IMR-90 (cell line): ENCODE measurements around the gene KBTBD4. TPM values are rescaled to one million over a fixed set of nuclear protein-coding genes. Genes with fewer than 3 reads are reported as not detected.
A peak's percentile ranks its signal among the peaks of the same experiment; 100 is the strongest.

Source experiments
- ATAC-seq: fragments of 200-7000 bp; cut with Tn5 transposase; 2 replicates; pipeline ENCODE4 v1.9.1; 2020; ENCODE audit warnings: low read depth, mild to moderate bottlenecking, moderate library complexity
- BruUV-seq: library from RNA; stranded (reverse); fragments of 400-500 nt; replicated peaks from 2 replicates; lab custom pipeline; 2021; lab: Mats Ljungman, UMichigan
- CTCF ChIA-PET: fragments of 300-600 bp; formaldehyde crosslinking; extraction: SDS; loops from one replicate; lab custom pipeline; 2021; ENCODE audit warnings: antibody characterized with exemption; lab: Yijun Ruan, JAX
- POLR2A ChIA-PET: fragments of 300-600 bp; sonication (Branson Sonifier 250); formaldehyde crosslinking; loops from one replicate; lab custom pipeline; 2022; ENCODE audit warnings: antibody characterized with exemption; ENCODE audit not compliant: unreplicated experiment; lab: Charles Lee
- DNase-seq: peaks from one replicate; pipeline ENCODE4 v3.0.0; 2013
- H2AFZ ChIP-seq: replicated peaks from 2 replicates; pipeline ENCODE3; 2013; ENCODE audit warnings: low read length, mild to moderate bottlenecking; ENCODE audit not compliant: poor library complexity
- H2AK5ac ChIP-seq: 2 replicates; pipeline ENCODE4 v1.6.1; 2013; ENCODE audit warnings: low read depth, low read length, inconsistent platforms
- H2AK9ac ChIP-seq: replicated peaks from 2 replicates; pipeline ENCODE3; 2013; ENCODE audit warnings: mild to moderate bottlenecking, low read depth, low read length, moderate library complexity; ENCODE audit not compliant: poor library complexity
- H2BK120ac ChIP-seq: 2 replicates; pipeline ENCODE4 v1.6.1; 2013; ENCODE audit warnings: low read depth, low read length, inconsistent platforms
- H2BK15ac ChIP-seq: 3 replicates; pipeline ENCODE4 v1.6.1; 2013; ENCODE audit warnings: low read depth, low read length, inconsistent platforms
- H2BK20ac ChIP-seq: 2 replicates; pipeline ENCODE4 v1.6.1; 2013; ENCODE audit warnings: low read depth, mild to moderate bottlenecking, inconsistent platforms, low read length, moderate library complexity
- H2BK5ac ChIP-seq: 2 replicates; pipeline ENCODE4 v1.6.1; 2013; ENCODE audit warnings: mild to moderate bottlenecking, low read depth, low read length, inconsistent platforms; ENCODE audit not compliant: poor library complexity, severe bottlenecking
- H3K14ac ChIP-seq: replicated peaks from 2 replicates; pipeline ENCODE4 v1.6.1; 2013; ENCODE audit warnings: low read depth, low read length, inconsistent platforms
- H3K18ac ChIP-seq: 2 replicates; pipeline ENCODE4 v1.6.1; 2013; ENCODE audit warnings: low read depth, low read length, control low read depth
- H3K23ac ChIP-seq: 2 replicates; pipeline ENCODE4 v1.6.1; 2013; ENCODE audit warnings: low read depth, low read length, inconsistent platforms
- H3K27ac ChIP-seq: 2 replicates; pipeline ENCODE4 v1.5.1; 2013; ENCODE audit warnings: mild to moderate bottlenecking, control low read depth, low read length; ENCODE audit not compliant: insufficient read depth
- H3K27me3 ChIP-seq: 2 replicates; pipeline ENCODE4 v1.6.1; 2013; ENCODE audit warnings: low read length; ENCODE audit not compliant: control insufficient read depth, insufficient read depth
- H3K36me3 ChIP-seq: 2 replicates; pipeline ENCODE4 v1.6.1; 2013; ENCODE audit warnings: low read length, mixed read lengths; ENCODE audit not compliant: control insufficient read depth, insufficient read depth
- H3K4ac ChIP-seq: 2 replicates; pipeline ENCODE4 v1.6.1; 2013; ENCODE audit warnings: low read depth, low read length, inconsistent platforms
- H3K4me1 ChIP-seq: 2 replicates; pipeline ENCODE4 v1.6.1; 2013; ENCODE audit warnings: low read length, mixed read lengths; ENCODE audit not compliant: control insufficient read depth, insufficient read depth
- H3K4me2 ChIP-seq: 2 replicates; pipeline ENCODE4 v1.6.1; 2013; ENCODE audit warnings: low read depth, mild to moderate bottlenecking, control low read depth, low read length, moderate library complexity
- H3K4me3 ChIP-seq: 2 replicates; pipeline ENCODE4 v1.5.1; 2013; ENCODE audit warnings: low read depth, mild to moderate bottlenecking, control low read depth, low read length, moderate library complexity; ENCODE audit not compliant: insufficient read depth
- H3K56ac ChIP-seq: 2 replicates; pipeline ENCODE4 v1.6.1; 2013; ENCODE audit warnings: low read length, inconsistent platforms; ENCODE audit not compliant: insufficient read depth; ENCODE audit errors: extremely low read depth
- H3K79me1 ChIP-seq, 2 experiments: 2 replicates each; pipeline ENCODE4 v1.6.1; 2013; ENCODE audit warnings: low read length in 2 of 2, inconsistent platforms in 1 of 2, low read depth in 1 of 2
- H3K9ac ChIP-seq: 2 replicates; pipeline ENCODE4 v1.6.1; 2013; ENCODE audit warnings: low read depth, low read length, control low read depth
- H3K9me1 ChIP-seq: 2 replicates; pipeline ENCODE4 v1.6.1; 2013; ENCODE audit warnings: low read length, inconsistent platforms; ENCODE audit not compliant: insufficient read depth
- H3K9me3 ChIP-seq: 2 replicates; pipeline ENCODE4 v1.6.1; 2013; ENCODE audit warnings: low read length; ENCODE audit not compliant: control insufficient read depth, insufficient read depth
- H4K20me1 ChIP-seq: 2 replicates; pipeline ENCODE4 v1.6.1; 2013; ENCODE audit warnings: low read length, inconsistent platforms; ENCODE audit not compliant: insufficient read depth
- H4K5ac ChIP-seq: 2 replicates; pipeline ENCODE4 v1.6.1; 2013; ENCODE audit warnings: mild to moderate bottlenecking, low read depth, low read length, control low read depth
- H4K8ac ChIP-seq, 2 experiments: 2 replicates each; pipeline ENCODE4 v1.6.1; 2013; ENCODE audit warnings: low read depth in 2 of 2, low read length in 2 of 2, control low read depth in 1 of 2, inconsistent platforms in 1 of 2
- H4K91ac ChIP-seq: 2 replicates; pipeline ENCODE4 v1.6.1; 2013; ENCODE audit warnings: low read depth, low read length, inconsistent platforms; ENCODE audit not compliant: insufficient read depth
- BHLHE40 ChIP-seq: fragments of 150-350 bp; IDR thresholded peaks from 2 replicates; pipeline ENCODE4 v1.6.1; 2016; ENCODE audit warnings: mild to moderate bottlenecking, low read depth, low read length
- CEBPB ChIP-seq: IDR thresholded peaks from 2 replicates; pipeline ENCODE4 v1.6.1; 2012; ENCODE audit warnings: low read depth, low read length, improper control_type of control experiment
- CHD1 ChIP-seq: IDR thresholded peaks from 2 replicates; pipeline ENCODE4 v1.6.1; 2012; ENCODE audit warnings: low read depth, low read length, improper control_type of control experiment
- CTCF ChIP-seq: conservative IDR thresholded peaks from 2 replicates; pipeline ENCODE4 v1.5.1; 2012; ENCODE audit warnings: mild to moderate bottlenecking, low read depth, low read length, improper control_type of control experiment
- ELK1 ChIP-seq: fragments of 150-350 bp; IDR thresholded peaks from 2 replicates; pipeline ENCODE4 v1.6.1; 2016; ENCODE audit warnings: low read depth, mild to moderate bottlenecking, low read length, moderate library complexity, borderline replicate concordance
- FOS ChIP-seq: fragments of 150-350 bp; IDR thresholded peaks from 2 replicates; pipeline ENCODE4 v1.6.1; 2016; ENCODE audit warnings: low read depth, low read length
- MAFK ChIP-seq: IDR thresholded peaks from 2 replicates; pipeline ENCODE4 v1.6.1; 2012; ENCODE audit warnings: low read depth, low read length, improper control_type of control experiment
- MAZ ChIP-seq: IDR thresholded peaks from 2 replicates; pipeline ENCODE4 v1.6.1; 2012; ENCODE audit warnings: low read depth, mild to moderate bottlenecking, low read length, improper control_type of control experiment, moderate library complexity, borderline replicate concordance
- MXI1 ChIP-seq: IDR thresholded peaks from 2 replicates; pipeline ENCODE4 v1.6.1; 2012; ENCODE audit warnings: low read depth, mild to moderate bottlenecking, low read length, moderate library complexity, borderline replicate concordance
- NFE2L2 ChIP-seq: fragments of 150-350 bp; IDR thresholded peaks from 2 replicates; pipeline ENCODE4 v1.6.1; 2016; ENCODE audit warnings: low read depth, mild to moderate bottlenecking, low read length
- POLR2A ChIP-seq: IDR thresholded peaks from 2 replicates; pipeline ENCODE4 v1.6.1; 2012; ENCODE audit warnings: mild to moderate bottlenecking, low read depth, low read length
- RAD21 ChIP-seq: IDR thresholded peaks from 2 replicates; pipeline ENCODE4 v1.6.1; 2012; ENCODE audit warnings: low read length, improper control_type of control experiment
- RCOR1 ChIP-seq: IDR thresholded peaks from 2 replicates; pipeline ENCODE4 v1.6.1; 2012; ENCODE audit warnings: mild to moderate bottlenecking, low read length, improper control_type of control experiment; ENCODE audit not compliant: insufficient replicate concordance
- RFX5 ChIP-seq: IDR thresholded peaks from 2 replicates; pipeline ENCODE4 v1.8.0; 2012; ENCODE audit warnings: low read depth, mild to moderate bottlenecking, low read length, moderate library complexity
- SMC3 ChIP-seq: fragments of 150-350 bp; IDR thresholded peaks from 2 replicates; pipeline ENCODE4 v1.6.1; 2016; ENCODE audit warnings: low read depth, mild to moderate bottlenecking, antibody characterized with exemption, low read length, moderate library complexity
- USF2 ChIP-seq: fragments of 150-350 bp; IDR thresholded peaks from 2 replicates; pipeline ENCODE4 v1.6.1; 2017; ENCODE audit warnings: mild to moderate bottlenecking, antibody characterized with exemption, low read length, low read depth
- WGBS, 2 experiments: methylation state at CpG; one replicate each; pipeline versions ENCODE4 v1.1.5 to v1.1.7; 2013; ENCODE audit warnings: missing lambda C conversion rate in 2 of 2; ENCODE audit not compliant: insufficient read length in 1 of 2; ENCODE audit errors: extremely low coverage in 2 of 2; 5-methylcytosine and 5-hydroxymethylcytosine counted together
- dilution Hi-C: fragments of 300-500 bp; cut with HindIII; formaldehyde crosslinking; loops from one replicate; pipeline ENCODE4 v1.14.3; 2018; ENCODE audit warnings: low sequenced_read_pairs; ENCODE audit not compliant: unreplicated experiment
- in situ Hi-C: fragments of 300-500 bp; cut with MboI; formaldehyde crosslinking; loops from 3 replicates; pipeline ENCODE4 v1.14.3; 2019; ENCODE audit warnings: low sequenced_read_pairs, inconsistent platforms, mixed read lengths
- intact Hi-C: fragments of 100-400 bp; cut with micrococcal nuclease; formaldehyde crosslinking; loops from 2 replicates; pipeline ENCODE4 v1.10.0; 2022
- polyA plus RNA-seq, 3 experiments: library from polyadenylated mRNA; depleted of rRNA; stranded (reverse); fragments of >200 nt; gene quantifications; 2 replicates each; pipeline ENCODE4 v1.2.3, GENCODE V29; 2012; ENCODE audit warnings: low replicate concordance in 1 of 3
- total RNA-seq: library from RNA; depleted of rRNA; stranded (reverse); fragments of >200 nt; gene quantifications from 2 replicates; pipeline ENCODE4 v1.2.3, GENCODE V29; 2012

The KBTBD4 gene
- total and polyA plus RNA-seq, 2 of the 4 experiments (the other 2 are of a cell fraction), result 14.9 to 41.6 TPM

GRCh38 chr11:47577460-47578041, 1.2 kb downstream of the KBTBD4 start:
- Histone ChIP-seq H3K9me1 (peaks cover 21% of the 10 kb centered on the region), H4K91ac (no peak overlapping the region), H3K4me2 (peak overlapping the region; percentile 82), H3K18ac (no peak overlapping the region), H3K27me3 (no peaks in the 10 kb centered on the region), H3K9me3 (no peaks in the 10 kb centered on the region), H2BK5ac (no peak overlapping the region), H3K79me1 (peaks cover 35 to 71% of the 10 kb centered on the region in 2 experiments), H2AK9ac (peak overlapping the region; percentile 66), H2BK120ac (no peak overlapping the region), H3K9ac (peak overlapping the region; percentile 85; the same call in 1 of the 2 replicates), H3K23ac (0 out of 2 replicates have a peak overlapping the region, but pooled peaks have one; percentile 39), H3K27ac (peak overlapping the region; percentile 20; the same call in 1 of the 2 replicates), H4K8ac (peak overlapping the region; percentile 70 to 99; a peak in 3 of 4 replicates), H2AFZ (peak overlapping the region; percentile 5), H2BK15ac (no peak overlapping the region), H2BK20ac (no peak overlapping the region), H4K5ac (peak overlapping the region; percentile 15), H3K56ac (no peak overlapping the region), H3K4me1 (peaks cover 13% of the 10 kb centered on the region), H3K4ac (no peak overlapping the region), H2AK5ac (peak overlapping the region; percentile 56; the same call in 1 of the 2 replicates), H3K36me3 (peaks cover 31% of the 10 kb centered on the region), H4K20me1 (peaks cover 10% of the 10 kb centered on the region; the same call in 1 of the 2 replicates), H3K14ac (no peak overlapping the region), H3K4me3 (peak overlapping the region; percentile 54; the same call in 1 of the 2 replicates)
- dilution Hi-C loops (no loop called here), intact Hi-C loops (no loop called here), in situ Hi-C loops (no loop called here)
- WGBS, 2 experiments, result 39% methylated on average over 3 of the region's 13 CpGs; no CpG with 5 or more reads in 1 of the 2 experiments
- ATAC-seq (no peak), DNase-seq (no peak)
- no TSS peak for BruUV-seq
- ChIA-PET POLR2A (no interaction called here), CTCF (no interaction called here)
- TF ChIP-seq MAZ (no peak), POLR2A (no peak), SMC3 (no peak), CHD1 (no peak), BHLHE40 (no peak), ELK1 (no peak), RCOR1 (no peak), USF2 (no peak), CEBPB (no peak), FOS (no peak), MXI1 (no peak), RAD21 (no peak), RFX5 (no peak), NFE2L2 (no peak), CTCF (no peak), MAFK (no peak)
